Brain microvascular endothelial cell (primary cell): ENCODE results near the gene MRPS35.

Source experiments
- DNase-seq: peaks from one replicate; pipeline ENCODE4 v3.0.0-alpha.2; 2020
- H3K27ac ChIP-seq: fragments of 250-450 bp; sonication (Bioruptor Pico); 2 replicates; pipeline ENCODE4 v1.5.1; 2020; ENCODE audit warnings: mild to moderate bottlenecking, moderate library complexity
- H3K27me3 ChIP-seq: fragments of 250-450 bp; sonication (Bioruptor Pico); replicated peaks from 2 replicates; pipeline ENCODE4 v1.5.1; 2020; ENCODE audit warnings: mild to moderate bottlenecking
- H3K36me3 ChIP-seq: fragments of 250-450 bp; sonication (Bioruptor Pico); replicated peaks from 2 replicates; pipeline ENCODE4 v1.5.1; 2020; ENCODE audit warnings: mild to moderate bottlenecking
- H3K4me3 ChIP-seq: 2 replicates; pipeline ENCODE4 v1.5.1; 2011; ENCODE audit warnings: low read depth, mild to moderate bottlenecking, control low read depth, low read length, moderate library complexity
- in situ Hi-C: cut with HindIII; loops from 2 replicates; pipeline ENCODE4 v1.10.0; 2017; ENCODE audit warnings: low sequenced_read_pairs, low pct_ligation_motif_present
- TF ChIP-seq, protein P1 (sequence below): IDR thresholded peaks from 2 replicates; pipeline ENCODE4 v1.5.1; 2011; ENCODE audit warnings: low read depth, mild to moderate bottlenecking, moderate library complexity, low read length, control low read depth, inconsistent platforms; ENCODE audit errors: missing control alignments

MRPS35 gene

DNA sequence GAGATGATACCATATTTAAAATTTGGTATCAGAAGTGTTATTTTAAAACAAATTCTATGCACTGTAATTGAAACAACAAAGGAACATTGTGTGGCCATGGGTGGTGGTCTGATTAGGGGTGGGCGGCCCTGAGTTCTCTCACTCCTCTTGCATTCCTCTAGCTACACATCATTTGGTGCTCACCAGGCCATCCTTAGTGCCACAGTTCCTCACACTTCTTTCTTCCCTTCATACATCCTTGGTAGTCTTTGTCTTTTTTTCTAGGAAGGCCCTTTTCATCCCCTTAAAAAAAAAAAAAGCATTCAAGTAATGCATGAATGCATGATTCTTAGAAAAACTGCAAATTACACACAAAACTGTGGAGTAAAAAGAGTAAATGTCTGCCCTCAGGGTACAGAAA is 71.8 kb downstream of the MRPS35 start:
- TF ChIP-seq, protein P1, sequence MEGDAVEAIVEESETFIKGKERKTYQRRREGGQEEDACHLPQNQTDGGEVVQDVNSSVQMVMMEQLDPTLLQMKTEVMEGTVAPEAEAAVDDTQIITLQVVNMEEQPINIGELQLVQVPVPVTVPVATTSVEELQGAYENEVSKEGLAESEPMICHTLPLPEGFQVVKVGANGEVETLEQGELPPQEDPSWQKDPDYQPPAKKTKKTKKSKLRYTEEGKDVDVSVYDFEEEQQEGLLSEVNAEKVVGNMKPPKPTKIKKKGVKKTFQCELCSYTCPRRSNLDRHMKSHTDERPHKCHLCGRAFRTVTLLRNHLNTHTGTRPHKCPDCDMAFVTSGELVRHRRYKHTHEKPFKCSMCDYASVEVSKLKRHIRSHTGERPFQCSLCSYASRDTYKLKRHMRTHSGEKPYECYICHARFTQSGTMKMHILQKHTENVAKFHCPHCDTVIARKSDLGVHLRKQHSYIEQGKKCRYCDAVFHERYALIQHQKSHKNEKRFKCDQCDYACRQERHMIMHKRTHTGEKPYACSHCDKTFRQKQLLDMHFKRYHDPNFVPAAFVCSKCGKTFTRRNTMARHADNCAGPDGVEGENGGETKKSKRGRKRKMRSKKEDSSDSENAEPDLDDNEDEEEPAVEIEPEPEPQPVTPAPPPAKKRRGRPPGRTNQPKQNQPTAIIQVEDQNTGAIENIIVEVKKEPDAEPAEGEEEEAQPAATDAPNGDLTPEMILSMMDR, result no peak
- no peak overlapping the region for H3K4me3 ChIP-seq
- DNase-seq, result no peak

DNA sequence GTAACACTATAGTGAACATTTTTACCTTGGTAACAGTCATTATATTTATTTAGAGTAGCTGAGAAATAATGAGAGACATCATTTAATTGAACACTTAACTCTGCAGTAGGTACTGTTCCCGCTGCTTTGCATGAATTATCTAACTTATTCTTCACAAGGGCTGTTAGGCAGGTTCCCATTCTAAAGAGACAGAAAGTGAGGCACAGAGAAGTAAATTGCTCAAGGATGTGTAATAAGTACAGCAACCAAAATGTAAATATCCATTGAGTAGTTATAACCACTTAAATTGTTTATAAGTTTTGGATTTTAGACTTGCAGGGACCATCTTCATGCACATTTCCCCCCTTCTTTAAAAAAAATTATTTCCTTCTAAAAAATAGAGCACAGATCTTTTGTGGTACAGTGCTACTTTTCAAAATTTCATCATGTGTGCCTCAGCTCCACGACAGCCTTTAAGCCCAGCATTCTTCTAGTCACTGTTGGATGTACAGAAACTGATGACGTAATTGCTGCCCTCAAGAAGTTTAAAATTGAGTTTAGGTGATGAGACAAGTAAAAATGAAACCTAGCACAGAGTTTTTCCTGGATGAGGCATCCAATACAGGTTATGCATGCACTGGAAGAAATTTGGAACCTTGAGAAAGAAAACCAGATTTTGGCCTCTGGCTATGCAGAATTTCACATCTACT is 75.4 kb downstream of the MRPS35 start:
- Histone ChIP-seq H3K36me3 (no peaks in the 10 kb centered on the region), H3K27me3 (no peaks in the 10 kb centered on the region), H3K4me3 (no peak overlapping the region), H3K27ac (peak overlapping the region; percentile 71)
- DNase-seq, result peak; percentile 79
- in situ Hi-C loops, result no loop called here
- TF ChIP-seq, protein P1, result no peak

More for the DNA sequence above, 71.8 kb downstream of the MRPS35 start:
- H3K27ac ChIP-seq, result peak overlapping the region; percentile 11
- H3K27me3 ChIP-seq, result no peaks in the 10 kb centered on the region
- H3K36me3 ChIP-seq, result no peaks in the 10 kb centered on the region
- in situ Hi-C loops, result no loop called here

DNA sequence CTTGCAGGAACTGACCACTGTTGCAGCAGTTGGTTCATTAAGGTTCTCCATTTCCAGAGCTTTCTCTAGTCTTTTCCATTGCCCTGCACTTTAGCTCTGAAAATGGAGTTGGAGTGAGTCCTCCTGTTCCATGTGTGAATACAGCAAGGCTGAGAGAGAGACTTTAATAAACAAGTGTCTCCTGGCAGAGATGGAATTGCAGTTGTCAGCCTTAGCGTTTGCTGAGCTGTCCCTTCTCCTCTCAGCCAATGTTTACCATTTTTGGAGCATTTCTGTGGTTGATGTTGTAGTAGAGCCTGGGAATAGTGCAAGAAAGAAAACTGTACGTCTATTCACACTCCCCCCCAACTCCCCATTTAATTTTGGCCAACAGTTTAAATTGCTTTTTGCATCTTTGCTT is 76.9 kb downstream of the MRPS35 start:
- Histone ChIP-seq H3K27ac (no peak overlapping the region), H3K27me3 (no peaks in the 10 kb centered on the region), H3K4me3 (no peak overlapping the region), H3K36me3 (peaks cover 3% of the 10 kb centered on the region)
- DNase-seq, result no peak
- in situ Hi-C loops, result no loop called here
- TF ChIP-seq, protein P1, result no peak

DNA sequence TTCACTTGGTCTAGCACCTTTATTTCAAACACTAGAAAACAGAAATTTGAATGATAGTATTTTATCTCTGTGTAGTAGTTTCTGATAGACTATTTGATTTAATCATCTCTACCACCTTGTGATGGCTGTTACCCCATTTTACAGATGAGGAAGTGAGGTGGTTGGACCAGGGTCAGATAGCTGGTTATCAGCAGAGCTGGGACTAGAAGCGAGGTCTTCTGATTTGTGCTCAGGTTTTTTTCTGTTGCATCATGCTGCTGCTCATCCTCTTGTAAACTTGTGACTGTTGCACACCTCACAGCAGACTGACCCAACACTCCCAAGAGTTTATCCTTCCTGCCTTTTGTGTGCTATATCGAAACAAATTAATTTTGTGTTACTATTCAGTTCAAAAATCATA is 79.5 kb downstream of the MRPS35 start:
- no peaks in the 10 kb centered on the region for H3K27me3 ChIP-seq
- peaks cover 19% of the 10 kb centered on the region for H3K36me3 ChIP-seq
- no peak overlapping the region for H3K4me3 ChIP-seq
- no peak for DNase-seq
- in situ Hi-C loops, result no loop called here
- TF ChIP-seq, protein P1, result no peak
- no peak overlapping the region for H3K27ac ChIP-seq

DNA sequence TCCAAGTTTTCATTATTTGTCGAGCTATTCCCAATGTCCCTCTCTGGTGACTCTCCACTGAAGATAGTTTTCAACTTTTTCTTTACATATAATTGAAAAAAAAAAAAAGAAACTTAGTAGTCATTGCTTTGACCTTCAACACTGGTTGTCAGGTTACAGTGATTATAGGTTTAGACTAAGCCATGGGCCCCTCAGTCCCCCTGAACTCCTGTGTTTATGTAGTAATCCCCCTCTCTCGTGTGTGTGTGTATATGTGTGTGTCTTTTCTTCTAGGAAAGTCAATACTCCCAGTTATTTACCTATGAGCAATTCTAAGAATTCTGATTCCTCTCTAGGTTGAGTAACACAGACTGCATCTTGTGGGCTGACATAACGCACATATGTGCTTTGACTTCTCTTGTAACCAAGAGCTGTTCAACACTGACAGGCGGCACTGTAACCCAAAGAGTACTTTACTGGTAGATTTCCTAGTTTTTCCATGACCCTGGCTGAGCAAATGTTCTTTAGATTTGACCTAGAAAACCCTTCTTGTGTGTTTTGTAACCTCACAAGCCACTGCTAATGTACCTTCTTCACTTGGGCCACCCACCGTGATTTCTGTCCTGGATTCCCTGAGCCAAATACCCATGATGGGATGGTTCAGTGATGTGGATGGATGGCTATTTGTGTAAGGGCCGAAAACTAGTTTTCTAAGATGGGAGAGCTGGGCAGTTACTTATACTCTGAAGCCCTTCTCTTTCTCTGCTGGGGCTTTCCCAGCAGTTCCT is 84.4 kb downstream of the MRPS35 start:
- Histone ChIP-seq H3K4me3 (no peak overlapping the region), H3K36me3 (peaks cover 45% of the 10 kb centered on the region), H3K27me3 (no peaks in the 10 kb centered on the region), H3K27ac (no peak overlapping the region)
- in situ Hi-C loops, result no loop called here
- no peak for DNase-seq
- TF ChIP-seq, protein P1, result no peak
